NCI-H1436 (cell line): ENCODE measurements around the gene TTC28.
"Not testable (repeated sequence)": the region's sequence is repeated elsewhere in the genome, so short reads cannot be mapped to it uniquely, and the experiment has no call there.

Source experiments
- DNase-seq: peaks from one replicate; lab custom pipeline; 2025; lab: John Stamatoyannopoulos, UW

Gene TTC28

DNA sequence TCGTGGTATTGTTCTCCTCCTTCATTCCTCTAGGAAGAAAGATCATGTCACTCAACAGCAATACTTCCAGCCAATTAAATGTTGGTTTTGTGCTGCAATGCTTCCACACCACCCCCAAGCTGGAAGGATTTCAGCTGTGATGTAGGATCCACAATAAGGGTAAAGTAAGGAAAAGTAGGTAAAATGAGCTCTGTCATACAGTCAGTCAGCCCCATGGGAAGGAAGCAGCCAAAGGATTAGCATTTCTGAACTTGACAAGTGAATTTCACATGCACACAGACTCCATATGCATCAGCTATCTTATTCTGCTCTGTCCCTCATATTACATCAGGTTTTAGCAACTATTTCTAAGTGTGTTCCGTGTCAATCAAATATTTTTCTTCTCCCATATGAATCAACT, 197.9 kb downstream of the TTC28 start:
- no peak for DNase-seq

DNA sequence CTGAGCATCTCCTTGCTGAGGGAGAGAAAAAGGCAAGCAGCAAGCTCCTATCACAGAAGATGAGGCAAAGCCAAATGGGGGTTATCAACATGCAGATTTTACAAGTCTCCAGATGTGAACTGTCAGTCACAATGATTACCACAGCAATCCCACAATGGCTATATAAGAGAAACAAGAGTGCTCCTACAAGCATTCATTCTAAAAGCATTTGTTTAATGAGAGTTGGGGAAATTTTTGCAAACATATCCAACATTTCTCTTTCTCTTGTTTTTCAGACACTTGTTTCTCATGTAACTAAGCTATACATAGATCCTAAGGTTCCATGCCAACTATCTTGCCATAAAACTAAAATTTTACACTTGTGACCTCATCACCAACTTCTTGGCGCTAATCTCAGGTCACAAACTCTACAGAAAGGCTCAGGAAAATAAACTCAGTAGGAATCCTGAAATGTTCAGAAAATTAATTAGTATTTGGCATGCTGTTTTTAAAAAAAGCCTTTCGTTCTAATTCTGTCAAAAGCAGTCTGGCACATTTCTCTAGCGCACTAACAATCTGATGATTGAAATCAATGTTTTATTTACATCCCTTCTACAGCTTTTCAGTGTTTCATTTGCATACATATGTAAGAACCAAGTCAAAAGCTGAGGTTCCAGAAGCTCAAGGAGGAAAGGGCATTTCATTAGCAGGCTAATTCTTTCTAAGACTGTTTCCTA, 199.5 kb downstream of the TTC28 start:
- no peak for DNase-seq

DNA sequence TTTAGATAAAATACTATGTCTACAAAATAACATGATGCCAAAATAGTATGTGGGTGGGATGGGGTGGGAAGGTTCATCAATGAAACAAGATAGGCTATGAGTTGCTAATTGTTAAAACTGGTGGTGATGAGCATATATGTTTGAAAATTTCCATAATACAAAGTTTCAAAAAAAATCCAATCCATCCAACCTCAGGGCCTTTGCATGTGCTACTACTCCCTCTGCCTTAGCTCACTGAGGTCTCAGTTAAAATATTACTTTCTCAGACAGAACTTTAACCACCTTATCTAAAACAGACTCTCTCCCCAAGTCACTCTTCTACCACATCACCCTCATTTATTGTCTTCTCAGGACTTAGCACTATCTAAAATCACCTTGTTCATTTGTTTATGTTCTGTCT, 201.1 kb downstream of the TTC28 start:
- no peak for DNase-seq

DNA sequence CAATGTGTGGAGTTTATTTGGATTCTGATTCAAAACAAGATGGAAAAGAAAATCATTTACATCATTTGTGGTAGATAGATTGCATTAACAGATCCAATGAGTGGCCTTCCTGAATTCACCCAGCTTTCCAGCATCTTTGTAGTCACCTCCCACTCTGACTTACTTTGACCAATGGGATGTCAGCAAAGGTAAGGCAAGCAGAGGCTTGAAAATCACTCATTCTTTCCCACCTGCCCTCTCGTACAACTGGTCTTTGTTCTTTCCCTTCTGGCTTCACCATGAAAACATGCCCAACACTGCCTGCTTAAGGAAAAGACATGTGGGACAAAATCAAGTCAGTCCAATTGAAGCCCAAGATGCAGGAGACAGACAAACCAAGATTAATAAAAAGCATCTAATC, 202.1 kb downstream of the TTC28 start:
- DNase-seq: no peak

DNA sequence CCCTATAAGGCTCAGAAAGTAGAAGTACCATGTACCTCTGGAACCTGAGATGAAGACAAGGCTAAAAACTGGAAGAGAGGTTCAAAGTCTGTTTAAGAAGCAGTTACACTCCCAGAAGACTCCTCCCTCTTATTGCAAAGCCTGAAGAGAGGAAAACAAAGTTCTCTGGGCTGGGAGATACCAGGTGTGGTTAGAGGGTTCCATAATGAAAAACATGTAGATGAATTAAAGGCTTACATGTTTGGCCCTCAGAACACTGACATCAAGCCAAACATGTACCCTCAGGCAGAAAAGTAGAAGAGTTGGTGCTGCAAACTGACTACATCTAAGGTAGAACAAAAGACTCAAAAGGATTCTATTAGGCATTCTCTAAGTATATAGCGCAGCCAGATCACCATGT, 205.3 kb downstream of the TTC28 start:
- DNase-seq: no peak

DNA sequence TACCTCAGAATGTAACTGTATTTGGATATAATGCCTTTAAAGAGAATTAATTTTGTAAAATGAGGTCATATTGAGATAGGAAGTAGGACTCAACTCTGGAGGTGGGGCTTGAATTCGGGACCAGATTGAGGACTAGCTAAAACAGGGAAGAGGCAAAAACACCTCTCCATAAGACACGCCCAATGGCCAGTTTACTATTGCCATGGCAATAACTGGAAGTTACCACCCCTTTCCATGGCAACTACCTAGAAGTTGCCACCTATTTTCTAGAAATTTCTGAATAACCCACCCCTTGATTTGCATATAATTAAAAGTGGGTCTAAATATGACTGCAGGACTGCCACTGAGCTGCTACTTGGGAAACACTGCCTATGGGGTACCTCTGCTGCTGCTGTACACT, 206.4 kb downstream of the TTC28 start:
- no peak for DNase-seq

DNA sequence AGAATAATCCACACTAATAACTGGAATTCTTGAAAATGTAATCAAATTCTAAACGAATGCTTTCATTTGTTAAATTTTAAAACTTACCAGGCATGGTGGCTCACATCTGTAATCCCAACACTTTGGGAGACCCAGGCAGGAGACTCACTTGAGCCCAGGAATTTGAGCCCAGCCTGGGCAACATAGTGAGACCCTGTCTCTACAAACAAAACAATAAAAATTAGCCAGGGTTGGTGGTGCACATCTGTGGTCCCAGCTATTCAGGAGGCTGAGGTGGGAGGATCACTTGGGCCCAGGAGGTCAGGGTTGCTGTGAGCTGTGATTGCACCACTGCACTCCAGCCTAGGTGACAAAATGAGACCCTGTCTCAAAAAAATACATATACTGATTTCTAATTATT, 212.6 kb downstream of the TTC28 start:
- DNase-seq: not testable (repeated sequence)

DNA sequence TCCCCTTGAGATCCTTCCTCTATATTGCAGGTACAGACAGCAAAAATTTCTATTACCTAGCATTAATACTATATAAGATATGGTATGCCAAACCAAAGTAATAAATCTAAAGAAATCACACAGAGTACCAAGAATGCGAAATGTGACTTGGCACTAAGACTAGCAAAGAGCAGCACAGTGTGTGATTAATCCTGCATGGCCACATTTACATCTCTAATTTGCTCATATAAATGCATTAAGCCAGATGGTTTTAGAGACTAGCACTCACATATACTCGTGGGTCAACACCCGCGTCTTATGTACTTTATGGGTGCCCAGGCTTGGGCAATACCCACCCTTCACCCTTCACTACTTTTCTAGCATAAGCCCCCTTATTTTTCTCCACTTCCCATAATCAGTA, 213.2 kb downstream of the TTC28 start:
- DNase-seq: no peak

DNA sequence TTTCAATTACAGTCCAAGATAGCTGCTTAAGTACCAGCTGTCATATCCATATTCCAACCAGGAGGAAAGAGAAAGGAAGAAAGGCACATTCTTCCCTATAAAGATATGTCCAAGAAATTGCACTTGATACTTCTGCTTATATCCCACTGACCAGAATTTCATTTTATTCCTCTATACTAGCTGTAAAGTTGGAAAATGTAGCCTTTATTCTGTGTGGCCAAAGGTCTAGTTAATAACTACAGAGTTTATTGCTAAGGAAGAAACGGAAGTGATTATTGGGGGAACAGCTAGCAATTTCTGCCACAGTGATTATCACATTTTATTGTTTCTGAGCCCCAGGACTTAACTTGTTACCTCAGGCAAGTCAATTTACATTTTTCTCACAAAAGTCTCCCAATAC, 213.8 kb downstream of the TTC28 start:
- DNase-seq: no peak

DNA sequence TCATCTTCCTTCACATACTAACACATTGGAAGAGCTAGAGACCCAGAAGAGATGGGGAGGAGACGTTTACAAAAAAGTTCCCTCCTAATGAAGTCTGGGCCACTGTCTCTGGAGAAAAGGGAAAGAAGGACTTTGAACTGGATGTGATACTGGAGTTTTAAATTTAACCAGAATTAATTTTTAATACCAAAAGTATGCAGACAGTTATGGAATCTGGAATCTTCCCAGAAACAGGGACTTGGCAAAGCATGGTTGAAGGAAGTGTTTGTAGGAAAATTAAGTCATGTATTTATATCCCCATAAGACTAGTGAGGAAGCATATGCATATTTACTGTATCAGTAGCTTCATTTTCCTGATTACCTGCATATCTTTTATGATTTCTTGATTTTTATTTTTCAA, 215.5 kb downstream of the TTC28 start:
- DNase-seq: no peak

DNA sequence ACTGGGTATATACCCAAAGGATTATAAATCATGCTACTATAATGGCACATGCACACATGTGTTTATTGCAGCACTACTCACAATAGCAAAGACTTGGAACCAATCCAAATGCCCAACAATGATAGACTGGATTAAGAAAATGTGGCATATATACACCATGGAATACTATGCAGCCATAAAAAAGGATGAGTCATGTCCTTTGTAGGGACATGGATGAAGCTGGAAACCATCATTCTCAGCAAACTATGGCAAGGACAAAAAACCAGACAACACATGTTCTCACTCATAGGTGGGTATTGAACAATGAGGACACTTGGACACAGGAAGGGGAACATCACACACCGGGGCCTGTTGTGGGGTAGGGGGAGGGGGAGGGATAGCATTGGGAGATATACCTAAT, 216.2 kb downstream of the TTC28 start:
- DNase-seq: not testable (repeated sequence)

DNA sequence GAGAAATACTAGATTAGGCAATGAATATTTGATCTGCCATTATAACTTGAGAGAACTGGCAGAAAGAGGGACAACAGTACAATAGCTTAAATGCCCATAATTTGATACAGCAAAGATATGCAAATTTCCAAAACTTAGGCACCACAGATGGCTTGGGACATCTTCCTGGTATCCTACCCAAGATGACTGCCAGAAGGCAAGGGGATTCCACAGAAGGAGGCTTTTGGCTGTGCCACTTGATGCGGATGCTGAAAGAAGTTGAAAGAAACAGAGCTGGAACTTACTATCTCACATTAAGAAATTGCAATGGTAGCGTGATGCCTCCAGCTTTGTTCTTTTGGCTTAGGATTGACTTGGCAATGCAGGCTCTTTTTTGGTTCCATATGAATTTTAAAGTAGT, 216.7 kb downstream of the TTC28 start:
- DNase-seq: no peak

DNA sequence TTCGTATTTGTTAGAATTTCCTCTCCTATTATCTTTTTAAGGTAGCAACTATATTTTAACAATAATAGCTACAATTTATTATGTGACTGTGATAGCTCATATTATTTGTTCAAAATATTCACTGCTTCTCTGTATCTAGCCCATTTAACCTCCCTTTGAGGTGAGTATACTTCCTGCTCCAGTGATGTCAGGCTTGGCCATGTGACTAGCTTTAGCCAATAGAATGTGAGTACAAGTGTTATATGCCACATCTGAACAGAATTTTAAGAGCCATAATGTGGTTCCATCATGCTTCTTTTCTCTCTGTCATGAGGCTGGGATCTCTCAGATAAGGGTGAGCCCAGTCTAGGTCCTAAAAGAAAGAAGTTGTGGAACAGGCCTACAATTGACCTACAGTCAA, 217.6 kb downstream of the TTC28 start:
- no peak for DNase-seq

DNA sequence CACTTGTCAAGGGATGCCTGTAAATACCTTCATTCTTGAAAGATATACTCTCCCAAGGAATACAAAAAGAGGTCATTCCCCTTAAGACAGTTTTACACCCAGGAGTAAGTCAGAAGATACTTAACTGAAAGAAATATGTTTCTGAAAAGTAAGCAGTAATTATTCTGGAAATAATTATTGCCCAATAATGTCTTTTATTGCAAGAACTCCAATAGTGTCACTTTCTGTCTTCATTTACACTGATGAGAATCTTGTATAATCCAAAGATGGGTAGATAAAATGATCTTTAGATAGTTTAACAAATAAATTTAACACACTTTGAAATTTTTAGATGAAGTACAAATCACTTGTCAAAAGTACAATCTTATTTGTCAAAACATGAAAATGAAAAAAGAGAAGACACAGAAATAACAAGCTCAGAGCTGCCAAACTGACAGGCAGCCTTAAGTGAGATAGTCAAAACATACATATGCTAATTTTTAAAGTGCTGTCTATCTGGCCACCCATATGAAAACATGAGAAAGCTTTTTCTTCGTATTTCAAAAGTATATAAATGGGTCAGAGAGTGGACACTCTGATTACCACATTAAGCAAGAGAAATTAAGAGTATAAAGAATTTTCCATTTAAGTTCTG, 225.1 kb downstream of the TTC28 start:
- DNase-seq: no peak

DNA sequence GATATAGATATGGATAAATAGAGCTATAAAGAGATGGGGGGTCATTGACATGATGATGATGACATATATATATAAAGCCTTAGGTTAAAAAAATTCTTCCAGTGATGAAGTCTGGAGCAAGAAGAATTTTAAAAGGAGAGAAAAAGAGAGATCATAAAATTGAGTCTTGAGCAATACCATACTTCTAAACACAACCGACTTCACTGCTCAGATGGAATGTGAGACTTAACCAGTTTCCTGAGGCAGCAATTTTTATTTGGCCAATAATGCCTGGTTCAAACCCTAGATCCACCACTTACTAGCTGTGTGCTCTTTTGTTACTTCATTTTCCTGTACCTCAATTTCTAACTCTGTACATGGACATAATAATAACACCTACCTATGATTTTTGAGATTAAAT, 229.5 kb downstream of the TTC28 start:
- DNase-seq: no peak

DNA sequence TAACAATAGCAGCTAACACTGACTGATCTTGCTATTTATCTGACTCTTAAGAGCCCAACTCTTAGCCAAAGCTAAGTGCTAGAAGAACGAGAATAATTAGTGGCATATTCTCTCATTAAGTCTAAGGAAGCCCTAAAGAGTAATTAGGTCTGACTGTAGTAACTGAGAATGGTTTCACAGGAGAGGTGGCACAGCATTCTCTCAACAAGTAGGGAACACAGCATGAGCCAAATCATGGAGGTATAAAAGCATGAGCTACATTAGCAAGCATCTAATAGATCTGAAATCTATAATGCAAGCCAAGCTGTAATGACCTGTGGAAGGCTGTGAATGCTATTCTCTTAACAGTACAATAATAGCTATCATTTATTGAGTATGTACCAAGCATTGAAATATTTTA, 230.6 kb downstream of the TTC28 start:
- no peak for DNase-seq

DNA sequence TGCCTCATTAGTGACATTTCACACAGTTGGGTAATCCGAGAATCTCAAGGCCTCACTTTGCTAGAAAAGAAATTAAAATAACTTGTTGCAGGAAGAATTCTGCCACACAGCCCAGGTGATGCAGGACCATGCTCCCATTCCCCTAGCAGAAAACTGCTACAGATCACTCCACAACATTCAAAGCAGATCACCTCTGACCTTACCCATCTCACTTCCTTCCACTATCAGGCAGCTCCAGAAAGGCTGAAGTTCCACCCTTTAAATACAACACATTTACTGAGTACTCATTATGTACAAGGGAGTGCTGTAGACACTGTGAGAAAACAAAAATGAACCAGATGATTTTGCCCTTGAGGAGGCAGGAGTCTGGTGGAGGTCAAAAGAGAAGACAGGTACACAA, 231.0 kb downstream of the TTC28 start:
- DNase-seq: no peak

DNA sequence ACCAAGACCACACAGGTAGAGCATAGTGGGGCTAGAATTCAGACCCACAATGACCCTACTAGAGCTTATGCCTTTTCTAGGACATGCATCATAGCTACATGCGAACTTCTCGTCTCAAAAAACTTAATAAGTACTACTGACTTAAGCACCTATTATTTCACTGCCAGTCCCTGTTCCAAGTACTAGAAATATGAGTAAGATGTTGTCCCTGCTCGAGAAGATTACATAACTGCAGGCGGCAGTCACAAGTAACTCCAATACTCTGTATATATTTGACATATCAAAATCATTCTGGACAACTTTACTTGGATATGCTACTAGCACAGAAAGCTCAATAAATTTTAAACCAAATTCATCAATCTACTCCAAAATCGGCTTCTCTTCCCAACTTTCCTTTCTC, 235.0 kb downstream of the TTC28 start:
- no peak for DNase-seq

DNA sequence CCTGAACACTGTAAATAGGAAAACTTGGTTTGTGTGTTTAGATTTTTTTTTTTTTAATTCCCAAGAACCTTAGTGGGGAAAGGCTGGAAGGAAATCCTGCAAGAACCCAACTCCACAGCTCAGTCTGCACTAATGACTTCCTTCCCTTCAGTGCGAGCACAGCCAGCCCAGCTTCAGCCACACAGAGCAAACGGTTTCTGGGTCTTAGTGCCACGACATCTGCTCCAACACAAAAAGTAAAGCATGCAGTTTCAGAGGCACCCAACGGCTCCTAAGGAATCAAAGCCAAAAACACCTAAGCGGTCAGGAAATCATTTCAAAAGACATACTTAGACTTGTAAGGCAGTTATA, 236.1 kb downstream of the TTC28 start:
- no peak for DNase-seq

DNA sequence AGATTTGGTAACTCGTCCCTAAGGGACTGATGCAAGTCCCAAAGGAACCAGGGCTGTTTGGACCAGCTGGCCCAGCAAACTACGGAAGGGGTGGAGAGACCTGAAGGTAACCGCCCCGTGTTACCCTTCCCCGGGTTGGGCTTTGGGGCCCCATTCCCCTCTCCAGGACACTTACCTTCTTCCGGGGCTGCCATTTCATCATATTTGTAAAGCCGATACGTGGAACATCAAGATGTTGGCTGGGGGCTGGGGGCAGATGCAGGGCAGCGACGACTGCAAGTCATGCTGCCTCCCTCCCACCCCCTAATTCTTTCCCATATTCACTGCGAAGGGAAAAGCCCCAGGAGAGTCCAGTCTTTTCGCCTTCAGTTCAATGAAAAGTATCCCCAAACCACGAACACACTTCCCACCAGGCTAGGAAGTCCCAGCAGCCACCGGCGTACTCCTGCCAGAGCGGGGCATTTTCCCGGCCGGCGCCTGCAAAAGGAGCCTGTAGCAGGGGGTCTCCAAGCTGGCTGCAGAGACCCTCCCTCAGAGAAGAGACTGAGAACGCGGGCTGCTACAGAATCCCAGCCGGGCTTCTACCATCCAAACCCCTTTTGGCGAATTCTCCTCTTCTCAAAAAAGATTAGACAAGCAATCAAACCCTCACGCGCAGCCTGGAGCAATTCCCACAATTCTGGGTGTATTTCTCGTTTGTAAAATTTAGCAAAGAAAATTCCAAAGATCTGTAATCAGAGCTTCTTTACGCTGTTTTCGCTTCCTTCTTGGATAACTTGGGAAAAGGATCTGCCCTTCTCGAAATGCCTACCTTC, 236.7 kb downstream of the TTC28 start:
- no peak for DNase-seq

DNA sequence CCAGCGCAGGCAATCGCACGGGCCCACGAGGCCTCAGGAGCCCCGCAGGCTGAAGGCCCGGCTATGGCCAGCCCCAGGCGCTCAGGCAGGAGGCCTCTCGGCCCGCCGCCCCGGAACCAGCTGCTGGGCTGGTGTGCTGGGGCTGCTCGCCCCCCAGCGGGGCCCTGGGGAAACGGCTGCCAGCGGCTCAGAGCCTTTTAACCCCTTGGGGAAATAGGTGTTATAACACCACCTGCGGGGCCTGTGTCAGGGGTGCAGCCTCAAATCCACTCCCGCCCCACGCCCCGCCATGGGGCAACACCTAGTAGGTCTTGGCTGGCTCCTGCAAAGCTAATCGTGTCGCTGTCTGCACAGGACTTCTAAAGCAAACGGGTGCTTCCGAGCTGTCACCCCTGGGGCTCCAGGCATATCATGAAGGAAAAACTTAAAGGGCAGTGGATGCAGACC, 237.4 kb downstream of the TTC28 start:
- no peak for DNase-seq

DNA sequence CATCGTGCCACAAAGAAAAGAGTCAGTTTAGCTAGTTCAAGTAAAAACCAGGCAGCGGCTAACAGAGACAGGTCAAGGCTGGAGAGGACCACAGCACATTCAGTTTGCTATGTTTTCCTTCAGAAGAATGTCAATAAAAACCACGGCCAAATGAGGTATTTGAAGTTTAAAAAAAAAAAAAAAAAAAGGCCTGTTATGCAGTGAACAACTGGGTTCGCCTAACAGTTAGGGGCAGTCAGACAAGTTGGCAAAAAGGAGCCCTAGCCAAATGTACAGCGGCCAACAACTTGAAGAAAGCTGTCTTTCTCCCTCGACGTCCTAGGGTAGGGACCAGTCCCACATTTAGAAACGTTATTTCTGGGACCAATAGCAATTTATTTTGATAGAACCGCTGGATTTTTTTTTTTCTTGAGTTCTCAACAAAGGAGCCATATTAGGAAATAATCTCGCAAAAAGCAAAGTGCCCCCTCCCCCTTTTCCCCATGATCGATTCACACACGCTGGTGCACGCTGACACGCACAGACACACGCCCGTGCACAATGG, 237.8 kb downstream of the TTC28 start:
- DNase-seq: no peak
